Mesendoderm (in vitro differentiated cells): ENCODE measurements around the gene CNGB1.
A peak's percentile ranks its signal among the peaks of the same experiment; 100 is the strongest.

Source experiments
- DNase-seq: peaks from one replicate; pipeline ENCODE4 v3.0.0; 2013
- H2AK5ac ChIP-seq: 2 replicates; pipeline ENCODE4 v1.6.1; 2013; ENCODE audit warnings: low read length, inconsistent platforms
- H2BK120ac ChIP-seq: 2 replicates; pipeline ENCODE4 v1.6.1; 2013; ENCODE audit warnings: low read depth, mild to moderate bottlenecking, low read length, moderate library complexity, mixed read lengths
- H2BK15ac ChIP-seq: replicated peaks from 2 replicates; pipeline ENCODE4 v1.6.1; 2013; ENCODE audit warnings: low read depth, mild to moderate bottlenecking, moderate library complexity
- H2BK5ac ChIP-seq: 2 replicates; pipeline ENCODE4 v1.6.1; 2013; ENCODE audit warnings: low read length, inconsistent platforms
- H3K18ac ChIP-seq: 2 replicates; pipeline ENCODE4 v1.6.1; 2013; ENCODE audit warnings: mild to moderate bottlenecking, low read length, mixed read lengths
- H3K23ac ChIP-seq: one replicate; pipeline ENCODE4 v1.6.1; 2013; ENCODE audit warnings: low read length
- H3K27ac ChIP-seq: 2 replicates; pipeline ENCODE4 v1.5.1; 2013; ENCODE audit warnings: low read depth, mild to moderate bottlenecking, inconsistent platforms, low read length, moderate library complexity
- H3K27me3 ChIP-seq: 2 replicates; pipeline ENCODE4 v1.6.1; 2013; ENCODE audit warnings: low read length, control low read depth, mild to moderate bottlenecking, inconsistent platforms; ENCODE audit not compliant: insufficient read depth, poor library complexity
- H3K36me3 ChIP-seq: 2 replicates; pipeline ENCODE4 v1.6.1; 2013; ENCODE audit warnings: low read length, inconsistent platforms; ENCODE audit not compliant: control insufficient read depth, insufficient read depth
- H3K4ac ChIP-seq: one replicate; pipeline ENCODE4 v1.6.1; 2013; ENCODE audit warnings: low read depth, mild to moderate bottlenecking, low read length, moderate library complexity
- H3K4me1 ChIP-seq: 2 replicates; pipeline ENCODE4 v1.6.1; 2013; ENCODE audit warnings: low read depth, low read length, inconsistent platforms; ENCODE audit not compliant: control insufficient read depth
- H3K4me2 ChIP-seq: 2 replicates; pipeline ENCODE4 v1.6.1; 2013; ENCODE audit warnings: low read length
- H3K4me3 ChIP-seq: 2 replicates; pipeline ENCODE4 v1.5.1; 2013; ENCODE audit warnings: mild to moderate bottlenecking, low read length
- H3K56ac ChIP-seq: one replicate; pipeline ENCODE4 v1.6.1; 2013; ENCODE audit warnings: low read length
- H3K79me1 ChIP-seq: 2 replicates; pipeline ENCODE4 v1.6.1; 2013; ENCODE audit warnings: low read length, inconsistent platforms
- H3K79me2 ChIP-seq: 2 replicates; pipeline ENCODE4 v1.6.1; 2013; ENCODE audit warnings: mild to moderate bottlenecking, low read length; ENCODE audit not compliant: control insufficient read depth, insufficient read depth
- H3K9ac ChIP-seq: 2 replicates; pipeline ENCODE4 v1.6.1; 2013; ENCODE audit warnings: low read length, inconsistent platforms
- H4K5ac ChIP-seq: one replicate; pipeline ENCODE4 v1.6.1; 2013; ENCODE audit warnings: low read length
- H4K8ac ChIP-seq: one replicate; pipeline ENCODE4 v1.6.1; 2013; ENCODE audit warnings: low read depth, mild to moderate bottlenecking, control low read depth, low read length, moderate library complexity
- WGBS: extraction: QIAGEN DNeasy Blood & Tissue Kit; methylation state at CpG from one replicate; pipeline ENCODE4 v1.1.7; 2013; ENCODE audit warnings: low lambda C conversion rate, missing lambda C conversion rate; ENCODE audit not compliant: insufficient coverage; ENCODE audit errors: extremely low coverage; 5-methylcytosine and 5-hydroxymethylcytosine counted together

Gene CNGB1

GRCh38 chr16:57911743-57912142 is 59.2 kb downstream of the CNGB1 start:
- no peak overlapping the region for H3K18ac ChIP-seq
- H2BK15ac ChIP-seq, result no peak overlapping the region
- no peak overlapping the region for H3K27ac ChIP-seq
- H4K5ac ChIP-seq, result no peak overlapping the region
- no peak overlapping the region for H3K4me2 ChIP-seq
- no peak overlapping the region for H3K4ac ChIP-seq
- H3K27me3 ChIP-seq, result no peaks in the 10 kb centered on the region
- H3K4me3 ChIP-seq, result no peak overlapping the region
- DNase-seq, result peak; percentile 18
- H2BK5ac ChIP-seq, result no peak overlapping the region
- H3K79me1 ChIP-seq, result no peaks in the 10 kb centered on the region
- no peak overlapping the region for H3K56ac ChIP-seq
- no peak overlapping the region for H4K8ac ChIP-seq
- WGBS, result no CpG with 5 or more reads among the region's 9 CpGs
- H3K36me3 ChIP-seq, result no peaks in the 10 kb centered on the region
- H3K23ac ChIP-seq, result no peak overlapping the region
- H3K79me2 ChIP-seq, result no peaks in the 10 kb centered on the region
- no peak overlapping the region for H2BK120ac ChIP-seq
- H2AK5ac ChIP-seq, result no peak overlapping the region
- H3K9ac ChIP-seq, result no peak overlapping the region
- H3K4me1 ChIP-seq, result no peaks in the 10 kb centered on the region

GRCh38 chr16:57910696-57911095 is 60.2 kb downstream of the CNGB1 start:
- Histone ChIP-seq H2BK120ac (no peak overlapping the region), H3K9ac (no peak overlapping the region), H3K18ac (no peak overlapping the region), H3K4me1 (no peaks in the 10 kb centered on the region), H2AK5ac (no peak overlapping the region), H3K23ac (no peak overlapping the region), H3K4ac (no peak overlapping the region), H3K4me2 (no peak overlapping the region), H2BK5ac (no peak overlapping the region), H3K27me3 (no peaks in the 10 kb centered on the region), H3K56ac (no peak overlapping the region), H3K4me3 (no peak overlapping the region), H4K5ac (no peak overlapping the region), H2BK15ac (no peak overlapping the region), H4K8ac (no peak overlapping the region), H3K27ac (no peak overlapping the region), H3K79me2 (no peaks in the 10 kb centered on the region), H3K36me3 (no peaks in the 10 kb centered on the region), H3K79me1 (no peaks in the 10 kb centered on the region)
- no peak for DNase-seq
- no CpG with 5 or more reads among the region's 6 CpGs for WGBS

GRCh38 chr16:57908409-57908987 is 62.4 kb downstream of the CNGB1 start:
- no peaks in the 10 kb centered on the region for H3K36me3 ChIP-seq
- H3K79me2 ChIP-seq, result no peaks in the 10 kb centered on the region
- no peak overlapping the region for H3K9ac ChIP-seq
- H2BK5ac ChIP-seq, result no peak overlapping the region
- DNase-seq, result peak; percentile 25
- H2BK15ac ChIP-seq, result no peak overlapping the region
- no peak overlapping the region for H3K56ac ChIP-seq
- no peak overlapping the region for H3K4ac ChIP-seq
- H3K79me1 ChIP-seq, result no peaks in the 10 kb centered on the region
- H4K5ac ChIP-seq, result no peak overlapping the region
- H3K27ac ChIP-seq, result no peak overlapping the region
- WGBS, result no CpG with 5 or more reads among the region's 12 CpGs
- no peak overlapping the region for H4K8ac ChIP-seq
- H2BK120ac ChIP-seq, result no peak overlapping the region
- H3K4me3 ChIP-seq, result no peak overlapping the region
- H2AK5ac ChIP-seq, result no peak overlapping the region
- H3K4me1 ChIP-seq, result no peaks in the 10 kb centered on the region
- no peaks in the 10 kb centered on the region for H3K27me3 ChIP-seq
- H3K4me2 ChIP-seq, result no peak overlapping the region
- no peak overlapping the region for H3K23ac ChIP-seq
- no peak overlapping the region for H3K18ac ChIP-seq

GRCh38 chr16:57906382-57907316 is 64.3 kb downstream of the CNGB1 start:
- no peak overlapping the region for H2AK5ac ChIP-seq
- H3K4me3 ChIP-seq, result no peak overlapping the region
- H3K9ac ChIP-seq, result no peak overlapping the region
- no peaks in the 10 kb centered on the region for H3K79me2 ChIP-seq
- no peak overlapping the region for H3K4ac ChIP-seq
- H3K4me1 ChIP-seq, result no peaks in the 10 kb centered on the region
- no peak overlapping the region for H4K8ac ChIP-seq
- no peaks in the 10 kb centered on the region for H3K27me3 ChIP-seq
- DNase-seq, result no peak
- no peak overlapping the region for H3K23ac ChIP-seq
- no peak overlapping the region for H3K27ac ChIP-seq
- no peak overlapping the region for H2BK120ac ChIP-seq
- no peaks in the 10 kb centered on the region for H3K79me1 ChIP-seq
- H4K5ac ChIP-seq, result no peak overlapping the region
- no peak overlapping the region for H3K4me2 ChIP-seq
- H3K18ac ChIP-seq, result no peak overlapping the region
- H3K56ac ChIP-seq, result peak overlapping the region; percentile 7
- WGBS, result no CpG with 5 or more reads among the region's 28 CpGs
- H2BK5ac ChIP-seq, result no peak overlapping the region
- H2BK15ac ChIP-seq, result no peak overlapping the region
- no peaks in the 10 kb centered on the region for H3K36me3 ChIP-seq

- Histone ChIP-seq H3K4me3 (no peak overlapping the region), H3K27ac (no peak overlapping the region), H4K8ac (no peak overlapping the region), H3K18ac (no peak overlapping the region), H3K36me3 (no peaks in the 10 kb centered on the region), H3K79me1 (no peaks in the 10 kb centered on the region), H3K4me1 (no peaks in the 10 kb centered on the region), H2AK5ac (no peak overlapping the region), H3K27me3 (no peaks in the 10 kb centered on the region), H2BK5ac (no peak overlapping the region), H4K5ac (no peak overlapping the region), H2BK15ac (no peak overlapping the region), H3K9ac (no peak overlapping the region), H3K79me2 (no peaks in the 10 kb centered on the region), H3K56ac (no peak overlapping the region), H2BK120ac (no peak overlapping the region), H3K4me2 (no peak overlapping the region), H3K23ac (no peak overlapping the region), H3K4ac (no peak overlapping the region)
- DNase-seq, result no peak
- WGBS, result no CpG with 5 or more reads among the region's 8 CpGs
Observed at GRCh38 chr16:57904101-57904500, 66.8 kb downstream of the CNGB1 start.
